IMR-90 (cell line): ENCODE results near the gene DGKZ. TPM values are rescaled to one million over a fixed set of nuclear protein-coding genes. Genes with fewer than 3 reads are reported as not detected.

Experiments used
- ATAC-seq: fragments of 200-7000 bp; cut with Tn5 transposase; 2 replicates; pipeline ENCODE4 v1.9.1; 2020; ENCODE audit warnings: low read depth, mild to moderate bottlenecking, moderate library complexity
- BruUV-seq: library from RNA; stranded (reverse); fragments of 400-500 nt; replicated peaks from 2 replicates; lab custom pipeline; 2021; lab: Mats Ljungman, UMichigan
- CTCF ChIA-PET: fragments of 300-600 bp; formaldehyde crosslinking; extraction: SDS; loops from one replicate; lab custom pipeline; 2021; ENCODE audit warnings: antibody characterized with exemption; lab: Yijun Ruan, JAX
- POLR2A ChIA-PET: fragments of 300-600 bp; sonication (Branson Sonifier 250); formaldehyde crosslinking; loops from one replicate; lab custom pipeline; 2022; ENCODE audit warnings: antibody characterized with exemption; ENCODE audit not compliant: unreplicated experiment; lab: Charles Lee
- DNase-seq: peaks from one replicate; pipeline ENCODE4 v3.0.0; 2013
- H2AFZ ChIP-seq: replicated peaks from 2 replicates; pipeline ENCODE3; 2013; ENCODE audit warnings: low read length, mild to moderate bottlenecking; ENCODE audit not compliant: poor library complexity
- H2AK5ac ChIP-seq: 2 replicates; pipeline ENCODE4 v1.6.1; 2013; ENCODE audit warnings: low read depth, low read length, inconsistent platforms
- H2AK9ac ChIP-seq: replicated peaks from 2 replicates; pipeline ENCODE3; 2013; ENCODE audit warnings: mild to moderate bottlenecking, low read depth, low read length, moderate library complexity; ENCODE audit not compliant: poor library complexity
- H2BK120ac ChIP-seq: 2 replicates; pipeline ENCODE4 v1.6.1; 2013; ENCODE audit warnings: low read depth, low read length, inconsistent platforms
- H2BK15ac ChIP-seq: 3 replicates; pipeline ENCODE4 v1.6.1; 2013; ENCODE audit warnings: low read depth, low read length, inconsistent platforms
- H2BK20ac ChIP-seq: 2 replicates; pipeline ENCODE4 v1.6.1; 2013; ENCODE audit warnings: low read depth, mild to moderate bottlenecking, inconsistent platforms, low read length, moderate library complexity
- H2BK5ac ChIP-seq: 2 replicates; pipeline ENCODE4 v1.6.1; 2013; ENCODE audit warnings: mild to moderate bottlenecking, low read depth, low read length, inconsistent platforms; ENCODE audit not compliant: poor library complexity, severe bottlenecking
- H3K14ac ChIP-seq: replicated peaks from 2 replicates; pipeline ENCODE4 v1.6.1; 2013; ENCODE audit warnings: low read depth, low read length, inconsistent platforms
- H3K18ac ChIP-seq: 2 replicates; pipeline ENCODE4 v1.6.1; 2013; ENCODE audit warnings: low read depth, low read length, control low read depth
- H3K23ac ChIP-seq: 2 replicates; pipeline ENCODE4 v1.6.1; 2013; ENCODE audit warnings: low read depth, low read length, inconsistent platforms
- H3K27ac ChIP-seq: 2 replicates; pipeline ENCODE4 v1.5.1; 2013; ENCODE audit warnings: mild to moderate bottlenecking, control low read depth, low read length; ENCODE audit not compliant: insufficient read depth
- H3K27me3 ChIP-seq: 2 replicates; pipeline ENCODE4 v1.6.1; 2013; ENCODE audit warnings: low read length; ENCODE audit not compliant: control insufficient read depth, insufficient read depth
- H3K36me3 ChIP-seq: 2 replicates; pipeline ENCODE4 v1.6.1; 2013; ENCODE audit warnings: low read length, mixed read lengths; ENCODE audit not compliant: control insufficient read depth, insufficient read depth
- H3K4ac ChIP-seq: 2 replicates; pipeline ENCODE4 v1.6.1; 2013; ENCODE audit warnings: low read depth, low read length, inconsistent platforms
- H3K4me1 ChIP-seq: 2 replicates; pipeline ENCODE4 v1.6.1; 2013; ENCODE audit warnings: low read length, mixed read lengths; ENCODE audit not compliant: control insufficient read depth, insufficient read depth
- H3K4me2 ChIP-seq: 2 replicates; pipeline ENCODE4 v1.6.1; 2013; ENCODE audit warnings: low read depth, mild to moderate bottlenecking, control low read depth, low read length, moderate library complexity
- H3K4me3 ChIP-seq: 2 replicates; pipeline ENCODE4 v1.5.1; 2013; ENCODE audit warnings: low read depth, mild to moderate bottlenecking, control low read depth, low read length, moderate library complexity; ENCODE audit not compliant: insufficient read depth
- H3K56ac ChIP-seq: 2 replicates; pipeline ENCODE4 v1.6.1; 2013; ENCODE audit warnings: low read length, inconsistent platforms; ENCODE audit not compliant: insufficient read depth; ENCODE audit errors: extremely low read depth
- H3K79me1 ChIP-seq, 2 experiments: 2 replicates each; pipeline ENCODE4 v1.6.1; 2013; ENCODE audit warnings: low read length in 2 of 2, inconsistent platforms in 1 of 2, low read depth in 1 of 2
- H3K9ac ChIP-seq: 2 replicates; pipeline ENCODE4 v1.6.1; 2013; ENCODE audit warnings: low read depth, low read length, control low read depth
- H3K9me1 ChIP-seq: 2 replicates; pipeline ENCODE4 v1.6.1; 2013; ENCODE audit warnings: low read length, inconsistent platforms; ENCODE audit not compliant: insufficient read depth
- H3K9me3 ChIP-seq: 2 replicates; pipeline ENCODE4 v1.6.1; 2013; ENCODE audit warnings: low read length; ENCODE audit not compliant: control insufficient read depth, insufficient read depth
- H4K20me1 ChIP-seq: 2 replicates; pipeline ENCODE4 v1.6.1; 2013; ENCODE audit warnings: low read length, inconsistent platforms; ENCODE audit not compliant: insufficient read depth
- H4K5ac ChIP-seq: 2 replicates; pipeline ENCODE4 v1.6.1; 2013; ENCODE audit warnings: mild to moderate bottlenecking, low read depth, low read length, control low read depth
- H4K8ac ChIP-seq, 2 experiments: 2 replicates each; pipeline ENCODE4 v1.6.1; 2013; ENCODE audit warnings: low read depth in 2 of 2, low read length in 2 of 2, control low read depth in 1 of 2, inconsistent platforms in 1 of 2
- H4K91ac ChIP-seq: 2 replicates; pipeline ENCODE4 v1.6.1; 2013; ENCODE audit warnings: low read depth, low read length, inconsistent platforms; ENCODE audit not compliant: insufficient read depth
- BHLHE40 ChIP-seq: fragments of 150-350 bp; IDR thresholded peaks from 2 replicates; pipeline ENCODE4 v1.6.1; 2016; ENCODE audit warnings: mild to moderate bottlenecking, low read depth, low read length
- CEBPB ChIP-seq: IDR thresholded peaks from 2 replicates; pipeline ENCODE4 v1.6.1; 2012; ENCODE audit warnings: low read depth, low read length, improper control_type of control experiment
- ELK1 ChIP-seq: fragments of 150-350 bp; IDR thresholded peaks from 2 replicates; pipeline ENCODE4 v1.6.1; 2016; ENCODE audit warnings: low read depth, mild to moderate bottlenecking, low read length, moderate library complexity, borderline replicate concordance
- MAFK ChIP-seq: IDR thresholded peaks from 2 replicates; pipeline ENCODE4 v1.6.1; 2012; ENCODE audit warnings: low read depth, low read length, improper control_type of control experiment
- RCOR1 ChIP-seq: IDR thresholded peaks from 2 replicates; pipeline ENCODE4 v1.6.1; 2012; ENCODE audit warnings: mild to moderate bottlenecking, low read length, improper control_type of control experiment; ENCODE audit not compliant: insufficient replicate concordance
- WGBS, 2 experiments: methylation state at CpG; one replicate each; pipeline versions ENCODE4 v1.1.5 to v1.1.7; 2013; ENCODE audit warnings: missing lambda C conversion rate in 2 of 2; ENCODE audit not compliant: insufficient read length in 1 of 2; ENCODE audit errors: extremely low coverage in 2 of 2; 5-methylcytosine and 5-hydroxymethylcytosine counted together
- dilution Hi-C: fragments of 300-500 bp; cut with HindIII; formaldehyde crosslinking; loops from one replicate; pipeline ENCODE4 v1.14.3; 2018; ENCODE audit warnings: low sequenced_read_pairs; ENCODE audit not compliant: unreplicated experiment
- in situ Hi-C: fragments of 300-500 bp; cut with MboI; formaldehyde crosslinking; loops from 3 replicates; pipeline ENCODE4 v1.14.3; 2019; ENCODE audit warnings: low sequenced_read_pairs, inconsistent platforms, mixed read lengths
- intact Hi-C: fragments of 100-400 bp; cut with micrococcal nuclease; formaldehyde crosslinking; loops from 2 replicates; pipeline ENCODE4 v1.10.0; 2022
- polyA plus RNA-seq, 3 experiments: library from polyadenylated mRNA; depleted of rRNA; stranded (reverse); fragments of >200 nt; gene quantifications; 2 replicates each; pipeline ENCODE4 v1.2.3, GENCODE V29; 2012; ENCODE audit warnings: low replicate concordance in 1 of 3
- total RNA-seq: library from RNA; depleted of rRNA; stranded (reverse); fragments of >200 nt; gene quantifications from 2 replicates; pipeline ENCODE4 v1.2.3, GENCODE V29; 2012

The DGKZ gene
- total and polyA plus RNA-seq, 2 of the 4 experiments (the other 2 are of a cell fraction) = 46.8 to 62.0 TPM

- Histone ChIP-seq H2BK5ac (no peak overlapping the region), H3K9me1 (peaks cover 2% of the 10 kb centered on the region; the same call in 1 of the 2 replicates), H4K20me1 (peaks cover 3% of the 10 kb centered on the region; the same call in 1 of the 2 replicates), H4K5ac (no peak overlapping the region), H3K9ac (no peak overlapping the region), H3K14ac (no peak overlapping the region), H3K18ac (no peak overlapping the region), H3K79me1 (no peaks in the 10 kb centered on the region), H2BK20ac (no peak overlapping the region), H4K8ac (no peak overlapping the region), H3K27me3 (peaks cover 49% of the 10 kb centered on the region), H3K56ac (no peak overlapping the region), H3K23ac (no peak overlapping the region; the same call in 1 of the 2 replicates), H2BK120ac (no peak overlapping the region), H3K4me3 (no peak overlapping the region), H4K91ac (no peak overlapping the region), H2AK5ac (no peak overlapping the region), H3K36me3 (peaks cover 4% of the 10 kb centered on the region; the same call in 1 of the 2 replicates), H2AFZ (no peak overlapping the region), H3K27ac (no peak overlapping the region), H2AK9ac (no peak overlapping the region), H3K9me3 (no peaks in the 10 kb centered on the region), H3K4ac (no peak overlapping the region), H3K4me1 (no peaks in the 10 kb centered on the region), H2BK15ac (no peak overlapping the region), H3K4me2 (no peak overlapping the region)
- in situ Hi-C loops = no loop called here
- TF ChIP-seq MAFK (no peak), RCOR1 (no peak), ELK1 (no peak), CEBPB (no peak), BHLHE40 (no peak)
- ChIA-PET CTCF (no interaction called here), POLR2A (interaction anchor here (0.6 kb wide), 1 partner anchor 82 kb away, joined by 3 read pairs; no protein-coding TSS in a partner anchor)
- intact Hi-C loops = no loop called here
- BruUV-seq = no TSS peak
- no peak for DNase-seq
- 77% methylated on average over 2 of the region's 5 CpGs; no CpG with 5 or more reads in 1 of the 2 experiments for WGBS, 2 experiments
- dilution Hi-C loops = no loop called here
- ATAC-seq = no peak
Measured at GRCh38 chr11:46330154-46330553, 17.1 kb upstream of the DGKZ start.
